ENCODE data around the gene CTSH. TPM values are rescaled to one million over a fixed set of nuclear protein-coding genes. Genes with fewer than 3 reads are reported as not detected.
A peak's percentile ranks its signal among the peaks of the same experiment; 100 is the strongest.

Gene CTSH
- total and polyA plus RNA-seq, 2 of the 13 experiments (the other 11 are each of a cell fraction or from before 2014, with no cell fraction given): 265 to 653 TPM

GRCh38 chr15:78988361-78988911 is 43.6 kb upstream of the CTSH start (continued):
- no peak for TF ChIP-seq ZNF484 (CRISPR knock-in tag; IDR thresholded peaks at IDR 0.05; ENCODE audit: borderline replicate concordance, low read depth)
- TF ChIP-seq PBX3 (CRISPR knock-in tag; IDR thresholded peaks at IDR 0.05; ENCODE audit: borderline replicate concordance): no peak
- TF ChIP-seq MTF2 (CRISPR knock-in tag; IDR thresholded peaks at IDR 0.05; ENCODE audit: borderline replicate concordance): 0 out of 2 replicates have a peak, but pooled peaks have one; percentile 46
- no peak for TF ChIP-seq TEF (CRISPR knock-in tag; IDR thresholded peaks at IDR 0.05)
- peak; percentile 65; the same call in 1 of the 2 replicates for TF ChIP-seq ZNF609 (CRISPR knock-in tag; IDR thresholded peaks at IDR 0.05; ENCODE audit: borderline replicate concordance)
- peak; percentile 62 for TF ChIP-seq MAFF (IDR thresholded peaks at IDR 0.05; ENCODE audit: low read depth, low read length)
- TF ChIP-seq ZNF318 (CRISPR knock-in tag; IDR thresholded peaks at IDR 0.05): no peak
- no peak for TF ChIP-seq TP53 (CRISPR knock-in tag; conservative IDR thresholded peaks at IDR 0.05)
